Adrenal gland (tissue), 12 donors: Measurements from ENCODE around the gene INPP4B. TPM values are rescaled to one million over a fixed set of nuclear protein-coding genes. Genes with fewer than 3 reads are reported as not detected.

Experiments
- DNase-seq, 7 donors: peaks; one replicate each; pipeline ENCODE4 v3.0.0-alpha.2; 2019 to 2020
- H3K27ac ChIP-seq, 5 donors: fragments of 200-600 bp; sonication (generic) in 4 of 5; 1 replicate in 3 of 5; 2 replicates in 2 of 5; pipeline versions ENCODE4 v1.5.1 to v1.8.0; 2016 to 2020; ENCODE audit warnings: mild to moderate bottlenecking in 1 of 5
- H3K27me3 ChIP-seq: fragments of 200-600 bp; 2 replicates; pipeline ENCODE4 v1.8.0; 2021
- H3K36me3 ChIP-seq, 2 donors: fragments of 200-600 bp; replicated peaks in 1 of 2; 1 replicate in 1 of 2; 2 replicates in 1 of 2; pipeline versions ENCODE4 v1.5.1 to v1.8.0; 2018 to 2022
- H3K4me1 ChIP-seq, 2 donors: fragments of 200-600 bp; replicated peaks in 1 of 2; 1 replicate in 1 of 2; 2 replicates in 1 of 2; pipeline versions ENCODE4 v1.5.1 to v1.8.0; 2018 to 2021
- H3K4me3 ChIP-seq, 4 donors: fragments of 200-600 bp; sonication (generic) in 3 of 4; one replicate each; pipeline ENCODE4 v1.5.1; 2016 to 2018
- H3K9me3 ChIP-seq, 3 donors: fragments of 200-600 bp; sonication (generic) in 1 of 3; replicated peaks in 1 of 3; 1 replicate in 2 of 3; 2 replicates in 1 of 3; pipeline versions ENCODE4 v1.5.1 to v1.8.0; 2016 to 2021
- POLR2A ChIP-seq, 2 donors: fragments of 450-650 bp; IDR thresholded peaks; one replicate each; pipeline ENCODE4 v1.6.1; 2017; ENCODE audit warnings: antibody characterized with exemption in 2 of 2, mild to moderate bottlenecking in 2 of 2, moderate library complexity in 1 of 2
- WGBS, 4 donors: extraction: QIAGEN DNeasy Blood & Tissue Kit in 2 of 4; methylation state at CpG; one replicate each; pipeline versions ENCODE4 v1.1.5 to v1.1.7; 2013 to 2017; 5-methylcytosine and 5-hydroxymethylcytosine counted together
- intact Hi-C, 2 donors: fragments of 100-400 bp; cut with DNase I; formaldehyde crosslinking; loops; one replicate each; pipeline versions ENCODE4 v1.14.1 to v1.15.0; 2022 to 2023
- polyA plus RNA-seq, 3 donors: library from polyadenylated mRNA; stranded (reverse); fragments of 200-250 nt in 2 of 3; fragments of 350-450 nt in 1 of 3; fragmentation: Illumina TruSeq in 1 of 3; extraction: RNeasy Lipid Tissue Mini Kit (QIAGEN cat#74804) in 1 of 3; gene quantifications; one replicate each; pipeline ENCODE4 v1.2.3, GENCODE V29; 2013 to 2014
- total RNA-seq, 9 donors: library from RNA; depleted of rRNA in 4 of 9; stranded (reverse); fragments of >200 nt in 4 of 9; fragments of 120-200 nt in 1 of 9; fragmentation: NEBNext Ultra II Directional in 1 of 9; extraction: Animal tissue kit (Norgen Biotek cat#: 25700) in 1 of 9; gene quantifications; one replicate each; pipeline versions ENCODE4 v1.1.0 to v1.2.4, GENCODE V29; 2013 to 2023
- TF ChIP-seq, protein P1 (sequence below), 6 experiments: fragments of 450-650 bp in 4 of 6; fragments of 200-600 bp in 2 of 6; sonication (generic) in 1 of 6; IDR thresholded peaks; 1 replicate in 5 of 6; 2 replicates in 1 of 6; pipeline versions ENCODE4 v1.5.1 to v1.8.0; 2016 to 2021; ENCODE audit warnings: antibody characterized with exemption in 6 of 6, mild to moderate bottlenecking in 2 of 6, moderate library complexity in 1 of 6
- donor health status: healthy with polysubstance abuse.
- donor health status: Bipolar disorder and iron deficiency.
- donor health status: DM: yes; HTN: yes; CAD: no.
- donor health status: DM: no; HTN: no; CAD: no.
- donor health status: DM: no; HTN: no; CAD: no.
- donor health status: DM: yes; HTN: yes; CAD: no.

INPP4B gene
- total and polyA plus RNA-seq, 12 donors, result 2.2 to 21.6 (median 11.8) TPM

DNA sequence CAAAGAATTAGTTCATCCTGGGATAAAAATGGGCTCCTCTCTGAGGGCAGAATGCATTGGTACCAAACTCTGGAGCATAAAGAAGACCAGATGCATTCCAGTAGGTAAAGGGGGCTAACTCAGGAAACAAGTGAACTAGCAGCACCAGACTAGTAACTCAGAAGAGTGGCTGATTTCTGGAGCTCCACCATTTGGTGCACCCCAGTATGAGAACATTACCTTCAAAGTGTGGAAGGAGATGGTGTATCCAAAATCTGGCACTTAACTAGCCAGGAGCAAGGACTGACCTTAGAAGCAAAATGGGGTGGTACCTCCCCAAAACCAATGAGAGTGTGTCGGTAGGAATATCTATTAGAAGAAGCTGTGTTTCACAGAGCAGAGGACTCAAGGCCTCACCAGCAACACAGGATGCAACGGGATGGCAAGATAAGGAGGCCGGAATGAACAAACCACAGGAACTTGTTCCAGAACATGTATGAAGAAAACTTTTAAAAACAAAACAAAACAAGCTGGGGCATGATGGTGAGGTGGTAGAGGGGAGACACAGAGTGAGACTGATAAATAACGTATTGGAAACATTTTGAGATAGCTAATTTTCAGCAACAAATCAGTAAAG lies 142.3 kb downstream of the INPP4B start:
- intact Hi-C loops, result no loop called here
- Histone ChIP-seq H3K27ac (no peak overlapping the region), H3K4me1 (no peaks in the 10 kb centered on the region), H3K9me3 (no peaks in the 10 kb centered on the region), H3K4me3 (no peak overlapping the region), H3K27me3 (no peaks in the 10 kb centered on the region), H3K36me3 (no peaks in the 10 kb centered on the region)
- no peak for DNase-seq
- TF ChIP-seq, protein P1, sequence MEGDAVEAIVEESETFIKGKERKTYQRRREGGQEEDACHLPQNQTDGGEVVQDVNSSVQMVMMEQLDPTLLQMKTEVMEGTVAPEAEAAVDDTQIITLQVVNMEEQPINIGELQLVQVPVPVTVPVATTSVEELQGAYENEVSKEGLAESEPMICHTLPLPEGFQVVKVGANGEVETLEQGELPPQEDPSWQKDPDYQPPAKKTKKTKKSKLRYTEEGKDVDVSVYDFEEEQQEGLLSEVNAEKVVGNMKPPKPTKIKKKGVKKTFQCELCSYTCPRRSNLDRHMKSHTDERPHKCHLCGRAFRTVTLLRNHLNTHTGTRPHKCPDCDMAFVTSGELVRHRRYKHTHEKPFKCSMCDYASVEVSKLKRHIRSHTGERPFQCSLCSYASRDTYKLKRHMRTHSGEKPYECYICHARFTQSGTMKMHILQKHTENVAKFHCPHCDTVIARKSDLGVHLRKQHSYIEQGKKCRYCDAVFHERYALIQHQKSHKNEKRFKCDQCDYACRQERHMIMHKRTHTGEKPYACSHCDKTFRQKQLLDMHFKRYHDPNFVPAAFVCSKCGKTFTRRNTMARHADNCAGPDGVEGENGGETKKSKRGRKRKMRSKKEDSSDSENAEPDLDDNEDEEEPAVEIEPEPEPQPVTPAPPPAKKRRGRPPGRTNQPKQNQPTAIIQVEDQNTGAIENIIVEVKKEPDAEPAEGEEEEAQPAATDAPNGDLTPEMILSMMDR (IDR thresholded peaks at IDR 0.05), result no peak
- WGBS, 4 donors, result 51 to 65% (median 59%) methylated on average over 4 of the region's 4 CpGs

DNA sequence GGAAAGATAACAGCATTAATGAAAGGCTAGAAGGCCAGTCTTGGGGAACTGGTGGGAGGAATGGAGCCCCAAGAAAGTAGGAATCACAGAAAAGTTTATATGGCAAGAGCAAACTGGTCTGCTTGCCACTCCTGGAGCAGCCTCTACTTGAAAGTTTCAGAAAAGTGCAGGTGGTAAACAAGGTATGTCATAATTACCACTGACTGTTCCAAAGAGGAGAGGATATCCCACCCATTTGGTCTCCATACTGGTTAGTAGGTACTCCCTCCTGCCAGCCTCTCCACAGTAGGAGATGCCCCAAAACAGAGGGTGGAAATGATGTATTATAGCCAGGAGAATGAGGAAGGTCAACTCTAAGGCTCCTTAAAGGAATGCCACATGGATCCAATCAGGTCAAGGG lies 145.1 kb downstream of the INPP4B start:
- DNase-seq, result no peak
- Histone ChIP-seq H3K27ac (no peak overlapping the region), H3K4me1 (no peaks in the 10 kb centered on the region), H3K4me3 (no peak overlapping the region), H3K36me3 (no peaks in the 10 kb centered on the region), H3K9me3 (no peaks in the 10 kb centered on the region), H3K27me3 (no peaks in the 10 kb centered on the region)
- TF ChIP-seq, protein P1 (IDR thresholded peaks at IDR 0.05), result no peak
- TF ChIP-seq POLR2A (IDR thresholded peaks at IDR 0.05), result no peak
- intact Hi-C loops, result no loop called here

DNA sequence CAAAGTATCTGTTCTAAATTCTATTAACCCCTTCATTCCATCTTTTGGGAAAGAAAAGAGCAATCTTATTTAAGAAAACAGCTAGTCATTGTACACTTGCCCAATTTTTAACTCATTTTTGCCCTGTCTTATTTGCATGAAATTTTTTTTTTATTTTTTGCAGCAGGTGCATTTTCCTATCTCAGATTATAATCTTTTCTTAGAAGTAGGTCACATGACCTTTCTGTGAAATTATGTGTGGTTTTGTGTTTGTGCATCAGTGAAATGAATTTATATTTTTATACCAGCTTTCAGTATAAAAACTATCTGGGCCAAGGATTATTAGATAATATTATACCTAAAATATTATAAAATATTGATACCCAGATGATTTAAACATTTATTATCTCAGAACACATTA lies 145.6 kb downstream of the INPP4B start:
- intact Hi-C loops, result no loop called here
- Histone ChIP-seq H3K9me3 (no peaks in the 10 kb centered on the region), H3K36me3 (no peaks in the 10 kb centered on the region), H3K4me3 (no peak overlapping the region), H3K27ac (no peak overlapping the region), H3K27me3 (no peaks in the 10 kb centered on the region), H3K4me1 (no peaks in the 10 kb centered on the region)
- no peak for DNase-seq
- TF ChIP-seq, protein P1 (IDR thresholded peaks at IDR 0.05), result no peak
- no peak for TF ChIP-seq POLR2A (IDR thresholded peaks at IDR 0.05)

DNA sequence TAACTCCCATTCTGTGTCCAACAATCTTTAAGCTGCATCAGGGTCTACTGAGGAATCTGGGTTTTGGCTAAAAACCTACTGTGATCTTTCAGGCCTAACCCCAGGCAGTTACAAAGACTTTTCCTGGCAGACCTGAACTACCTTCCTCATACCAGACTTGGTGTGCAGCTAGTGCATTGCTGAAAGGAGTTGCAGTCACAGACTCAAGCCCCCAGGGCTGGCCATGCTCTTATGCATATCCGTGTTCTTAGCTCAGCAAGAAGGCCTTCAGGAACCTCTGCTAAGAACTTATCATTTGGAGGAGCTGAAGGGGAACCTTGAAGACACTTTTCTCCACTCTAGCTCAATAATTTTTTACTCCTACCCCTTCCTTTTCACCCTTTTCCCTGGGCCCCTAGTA lies 147.5 kb downstream of the INPP4B start:
- intact Hi-C loops, result no loop called here
- H3K9me3 ChIP-seq, result no peaks in the 10 kb centered on the region
- no peak for DNase-seq
- H3K4me3 ChIP-seq, result no peak overlapping the region
- WGBS, 4 donors, result 83 to 95% (median 86%) methylated on average over 1 of the region's 1 CpG
- TF ChIP-seq, protein P1 (IDR thresholded peaks at IDR 0.05), result no peak
- TF ChIP-seq POLR2A (IDR thresholded peaks at IDR 0.05), result no peak
- no peaks in the 10 kb centered on the region for H3K27me3 ChIP-seq
- H3K27ac ChIP-seq, result no peak overlapping the region
- H3K36me3 ChIP-seq, result no peaks in the 10 kb centered on the region
- H3K4me1 ChIP-seq, result no peaks in the 10 kb centered on the region
